Neural progenitor cell (in vitro differentiated cells): Measurements from ENCODE around the gene FUT7.

Experiments used
- EZH2phosphoT487 ChIP-seq: fragments of 200-600 bp; sonication (generic); IDR thresholded peaks from 2 replicates; pipeline ENCODE4 v1.6.1; 2017; ENCODE audit warnings: antibody characterized with exemption
- TF ChIP-seq, protein P1 (sequence below): fragments of 200-600 bp; sonication (generic); IDR thresholded peaks from 2 replicates; pipeline ENCODE4 v1.5.1; 2017; ENCODE audit warnings: antibody characterized with exemption, mild to moderate bottlenecking

DNA sequence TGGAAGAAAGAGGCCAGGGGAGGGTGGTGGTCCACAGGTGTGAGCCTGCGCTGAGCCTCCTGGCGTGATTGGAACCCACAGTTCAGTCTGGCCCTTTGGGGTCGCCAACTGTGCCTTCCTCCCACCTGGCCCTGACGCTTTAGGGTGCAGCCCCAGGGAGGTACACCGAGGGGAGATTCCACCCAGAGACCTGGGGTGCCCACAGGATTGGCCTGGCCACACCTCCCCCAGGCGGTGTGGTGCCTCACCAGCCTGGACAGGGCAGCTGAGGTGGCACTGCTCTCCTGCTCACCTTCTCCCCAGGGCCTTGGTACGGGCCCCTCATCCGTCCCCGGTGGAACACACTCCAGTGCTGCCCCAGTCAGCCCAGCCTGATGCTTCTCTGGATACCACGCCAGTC lies 34.5 kb downstream of the FUT7 start:
- TF ChIP-seq EZH2phosphoT487 = no peak
- TF ChIP-seq, protein P1, sequence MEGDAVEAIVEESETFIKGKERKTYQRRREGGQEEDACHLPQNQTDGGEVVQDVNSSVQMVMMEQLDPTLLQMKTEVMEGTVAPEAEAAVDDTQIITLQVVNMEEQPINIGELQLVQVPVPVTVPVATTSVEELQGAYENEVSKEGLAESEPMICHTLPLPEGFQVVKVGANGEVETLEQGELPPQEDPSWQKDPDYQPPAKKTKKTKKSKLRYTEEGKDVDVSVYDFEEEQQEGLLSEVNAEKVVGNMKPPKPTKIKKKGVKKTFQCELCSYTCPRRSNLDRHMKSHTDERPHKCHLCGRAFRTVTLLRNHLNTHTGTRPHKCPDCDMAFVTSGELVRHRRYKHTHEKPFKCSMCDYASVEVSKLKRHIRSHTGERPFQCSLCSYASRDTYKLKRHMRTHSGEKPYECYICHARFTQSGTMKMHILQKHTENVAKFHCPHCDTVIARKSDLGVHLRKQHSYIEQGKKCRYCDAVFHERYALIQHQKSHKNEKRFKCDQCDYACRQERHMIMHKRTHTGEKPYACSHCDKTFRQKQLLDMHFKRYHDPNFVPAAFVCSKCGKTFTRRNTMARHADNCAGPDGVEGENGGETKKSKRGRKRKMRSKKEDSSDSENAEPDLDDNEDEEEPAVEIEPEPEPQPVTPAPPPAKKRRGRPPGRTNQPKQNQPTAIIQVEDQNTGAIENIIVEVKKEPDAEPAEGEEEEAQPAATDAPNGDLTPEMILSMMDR = no peak
